GM19328 (cell line): ENCODE measurements around the gene SDE2.
"Not testable (repeated sequence)": the region's sequence is repeated elsewhere in the genome, so short reads cannot be mapped to it uniquely, and the experiment has no call there.

ENCODE experiments used
- ATAC-seq: cut with Tn5 transposase; IDR thresholded peaks from one replicate; pipeline ENCODE4 v1.9.1; 2021; ENCODE audit warnings: mild to moderate bottlenecking, moderate library complexity; ENCODE audit not compliant: unreplicated experiment

The SDE2 gene

DNA sequence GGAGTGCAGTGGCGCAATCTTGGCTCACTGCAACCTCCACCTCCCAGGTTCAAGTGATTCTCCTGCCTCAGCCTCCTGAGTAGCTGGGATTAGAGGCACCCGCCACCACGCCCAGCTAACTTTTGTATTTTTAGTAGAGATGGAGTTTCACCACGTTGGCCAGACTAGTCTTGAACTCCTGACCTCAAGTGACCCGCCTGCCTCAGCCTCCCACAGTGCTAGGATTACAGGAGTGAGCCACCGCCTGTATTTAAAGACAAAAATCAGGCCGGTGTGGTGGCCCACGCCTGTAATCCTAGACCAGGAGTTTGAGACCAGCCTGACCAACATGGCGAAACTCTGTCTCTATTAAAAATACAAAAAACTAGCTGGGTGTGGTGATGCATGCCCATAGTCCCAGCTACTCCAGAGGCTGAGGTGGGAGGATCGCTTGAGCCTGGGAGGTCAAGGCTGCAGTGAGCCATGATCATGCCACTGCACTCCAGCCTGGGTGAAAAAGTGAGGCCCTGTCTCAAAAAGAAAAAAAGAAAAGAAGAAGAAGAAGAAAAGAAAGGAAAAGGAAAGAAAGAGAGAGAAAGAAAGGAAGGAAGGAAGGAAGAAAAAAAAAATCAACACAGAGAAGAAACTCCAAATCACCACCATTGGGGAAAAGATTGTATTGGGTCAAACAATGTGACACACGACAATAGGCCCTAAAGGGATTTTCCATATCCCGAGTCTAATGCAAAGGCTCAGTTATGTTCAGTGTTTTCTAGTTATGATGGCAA, 8.2 kb upstream of the SDE2 start:
- not testable (repeated sequence) for ATAC-seq

DNA sequence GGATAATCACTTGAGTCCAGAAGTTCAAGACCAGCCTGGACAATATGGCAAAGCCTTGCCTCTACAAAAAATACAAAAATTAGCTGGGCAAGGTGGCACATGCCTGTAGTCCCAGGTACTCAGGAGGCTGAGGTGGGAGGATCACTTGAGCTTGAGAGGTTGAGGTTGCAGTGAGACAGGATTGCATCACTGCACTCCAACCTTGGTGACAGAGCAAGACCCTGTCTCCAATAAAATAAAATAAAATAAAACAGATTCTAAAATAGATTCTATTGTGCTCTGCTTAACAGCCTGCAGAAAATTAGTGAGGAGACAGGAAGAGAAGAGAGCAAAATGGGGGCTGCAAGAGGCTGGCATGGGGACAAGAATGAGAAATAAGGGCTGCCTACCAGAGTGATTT, 7.5 kb upstream of the SDE2 start:
- ATAC-seq = no peak

GRCh38 chr1:226004396-226004795, 5.3 kb upstream of the SDE2 start:
- no peak for ATAC-seq

DNA sequence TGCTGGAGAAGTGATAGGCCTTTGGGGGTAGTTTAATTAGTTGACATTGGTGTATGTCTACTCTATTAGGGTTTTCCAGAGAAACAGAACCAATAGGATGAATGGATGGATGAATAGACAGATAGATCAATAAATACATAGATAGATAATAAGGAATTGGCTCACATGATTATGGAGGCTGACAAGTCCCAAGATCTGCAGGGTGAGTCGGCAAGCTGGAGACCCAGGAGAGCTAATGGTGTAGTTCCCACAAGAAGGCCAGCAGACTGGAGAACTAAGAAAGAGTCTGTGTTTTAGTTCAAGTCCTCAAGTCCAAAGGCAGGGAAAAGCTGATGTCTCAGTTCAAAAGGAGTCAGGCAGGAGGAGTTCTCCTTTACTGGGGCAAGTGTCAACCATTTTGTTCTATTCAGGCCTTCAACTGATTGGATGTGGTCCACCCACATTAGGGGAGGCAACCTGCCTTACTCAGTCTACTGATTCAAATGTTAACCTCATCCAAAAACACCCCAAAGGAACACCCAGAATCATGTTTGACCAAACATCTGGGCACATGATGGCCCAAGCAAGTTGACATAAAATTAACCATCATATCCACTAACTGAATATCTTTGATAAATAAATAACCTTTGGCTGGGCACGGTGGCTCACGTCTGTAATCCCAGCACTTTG, 4.5 kb upstream of the SDE2 start:
- no peak for ATAC-seq

GRCh38 chr1:226002667-226003501, 3.7 kb upstream of the SDE2 start:
- no peak for ATAC-seq

DNA sequence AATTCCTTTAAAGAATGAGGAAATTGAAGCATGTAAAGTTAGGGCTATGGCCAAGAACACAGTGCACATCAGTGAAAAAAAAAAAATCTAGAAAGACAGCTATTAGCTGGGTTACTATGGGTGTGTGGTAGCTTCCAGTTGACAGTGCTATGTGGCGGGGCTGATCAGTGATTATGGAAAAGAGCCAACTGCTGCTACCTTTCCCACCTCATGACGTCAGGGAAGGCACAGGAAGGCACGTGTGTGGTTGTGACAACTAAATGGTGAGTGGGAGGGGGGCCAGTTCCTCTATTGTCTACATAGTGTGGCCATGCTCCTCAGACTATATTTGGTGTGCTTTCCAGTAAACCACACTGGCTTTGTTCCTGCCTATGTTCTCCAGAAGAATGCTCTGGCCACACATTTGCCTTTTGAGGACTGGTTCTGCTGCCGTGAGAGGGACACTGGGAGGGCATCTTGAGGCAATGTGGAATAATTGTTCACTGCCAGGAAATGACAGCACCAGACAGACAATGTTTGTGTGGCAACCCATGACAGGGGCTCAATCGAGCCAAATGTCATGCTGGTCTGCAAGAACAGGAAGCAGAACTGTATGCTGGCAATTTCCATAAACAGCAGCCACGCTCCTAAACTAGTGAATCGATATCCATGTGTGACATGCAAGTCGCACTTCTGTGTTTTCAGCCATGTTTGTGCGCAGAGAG, 3.0 kb upstream of the SDE2 start:
- ATAC-seq = no peak

DNA sequence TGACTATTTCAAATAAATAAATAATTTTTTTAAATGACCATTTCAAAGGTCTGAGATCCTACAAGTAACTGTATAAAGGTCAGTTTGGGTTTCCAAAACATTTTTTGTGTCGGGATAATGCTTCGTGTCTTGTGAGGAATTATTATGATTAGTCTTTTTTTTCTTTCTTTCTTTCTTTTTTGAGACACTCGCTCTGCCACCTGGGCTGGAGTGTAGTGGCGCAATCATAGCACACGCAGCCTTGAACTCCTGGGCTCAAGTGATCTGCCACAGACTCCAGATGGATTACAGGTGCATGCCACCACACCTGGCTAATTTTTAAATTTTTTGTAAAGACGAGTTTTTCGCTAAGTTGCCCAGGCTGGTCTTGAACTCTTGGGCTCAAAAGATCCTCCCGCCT, 1.9 kb upstream of the SDE2 start:
- ATAC-seq = no peak

- not testable (repeated sequence) for ATAC-seq
These were observed 1.4 kb upstream of the SDE2 start for GRCh38 chr1:226000493-226001081.

DNA sequence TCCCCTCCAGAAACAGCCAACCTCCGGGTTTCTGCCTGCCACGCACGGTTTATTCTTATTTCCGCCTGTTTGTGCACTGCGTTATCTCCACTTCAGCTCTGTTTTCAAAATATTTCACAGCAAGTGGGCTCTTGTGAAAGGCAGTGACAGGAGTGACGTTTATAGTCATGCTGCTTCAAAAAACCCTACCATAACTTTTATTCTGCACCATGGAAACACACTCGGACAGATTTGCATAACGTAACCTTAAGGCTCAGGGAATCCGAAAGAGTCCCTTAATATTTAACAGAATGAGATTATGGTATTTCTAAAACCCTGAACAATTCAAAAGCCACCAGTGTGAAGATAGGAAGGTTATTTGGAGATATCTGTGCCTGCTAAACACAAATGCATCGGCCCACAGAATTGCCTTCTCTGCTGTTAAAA, 782 bp upstream of the SDE2 start:
- ATAC-seq = peak; percentile 9

DNA sequence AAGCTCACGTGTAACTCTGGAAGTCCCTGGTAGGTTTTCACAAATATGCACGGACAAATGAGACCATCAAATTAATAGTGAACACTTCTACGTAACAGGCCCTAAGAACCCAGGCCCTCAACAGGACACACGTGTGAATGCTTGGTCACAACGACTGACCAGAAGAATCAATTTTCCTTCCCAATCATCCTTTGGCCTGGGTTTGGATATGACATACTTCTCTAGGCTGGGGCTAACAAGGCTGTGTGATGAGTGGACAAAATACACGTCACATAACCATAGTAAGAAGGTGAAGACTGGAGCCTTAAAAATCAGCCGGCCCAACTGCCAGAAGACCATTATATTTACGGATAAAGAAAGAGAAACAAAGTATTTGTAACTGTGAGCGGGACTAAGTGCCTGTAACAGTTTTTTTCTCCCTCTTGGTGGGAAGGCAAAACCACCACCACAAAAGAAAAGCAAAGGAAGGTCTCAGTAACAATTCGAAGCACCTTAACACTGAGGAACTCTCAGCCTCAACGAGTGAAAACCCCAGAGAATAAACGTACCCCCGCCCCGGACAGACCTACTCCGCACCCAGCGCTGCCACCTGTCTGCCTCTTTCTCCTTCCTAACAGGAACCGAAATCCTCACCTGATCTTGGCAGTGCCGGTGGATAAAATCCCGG, 450 bp downstream of the SDE2 start:
- peak; percentile 10 for ATAC-seq

- no peak for ATAC-seq
These were observed 2.1 kb downstream of the SDE2 start for GRCh38 chr1:225996946-225997545.

DNA sequence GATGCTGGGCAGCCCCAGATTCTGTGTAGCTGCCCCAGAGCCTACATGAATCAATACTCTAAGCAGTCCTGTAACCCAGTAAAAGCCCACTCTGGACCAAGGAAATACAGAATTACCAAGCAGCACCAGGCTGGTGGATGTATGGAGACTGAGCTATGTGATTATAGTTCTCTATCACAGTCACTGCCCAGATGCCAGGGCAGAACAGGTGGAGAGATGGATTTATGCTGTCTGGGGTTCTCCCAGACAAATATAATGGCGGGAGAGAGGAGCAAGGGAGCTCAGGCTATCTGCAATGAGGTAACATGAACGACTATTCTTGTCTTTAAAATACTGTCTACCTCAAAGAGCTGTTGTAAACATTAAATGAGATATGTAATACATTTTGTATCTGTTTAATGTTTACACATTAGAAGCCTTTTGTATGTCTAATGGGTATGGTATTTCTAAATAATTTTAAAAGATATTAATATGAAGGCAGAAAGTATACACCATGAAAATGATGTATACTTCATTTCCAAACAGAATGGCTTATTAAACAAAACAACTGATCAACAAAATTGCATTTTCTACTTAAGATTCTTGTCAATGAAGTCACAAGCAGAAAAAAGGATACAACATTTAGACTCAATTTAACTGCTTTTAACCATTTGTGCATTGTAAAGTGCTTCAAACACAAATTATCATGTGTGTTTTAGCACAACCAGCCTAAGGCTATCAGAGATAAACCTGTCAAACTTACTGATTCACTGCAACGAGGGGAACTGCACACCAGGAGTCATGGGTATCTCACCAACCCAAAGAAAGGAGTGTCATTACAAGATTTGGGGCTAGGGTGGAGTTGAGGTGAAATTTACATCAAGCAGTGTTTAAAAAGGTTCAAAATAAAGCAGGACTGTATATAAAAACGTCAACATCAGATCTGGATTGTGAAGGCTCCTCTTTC, 3.0 kb downstream of the SDE2 start:
- no peak for ATAC-seq

DNA sequence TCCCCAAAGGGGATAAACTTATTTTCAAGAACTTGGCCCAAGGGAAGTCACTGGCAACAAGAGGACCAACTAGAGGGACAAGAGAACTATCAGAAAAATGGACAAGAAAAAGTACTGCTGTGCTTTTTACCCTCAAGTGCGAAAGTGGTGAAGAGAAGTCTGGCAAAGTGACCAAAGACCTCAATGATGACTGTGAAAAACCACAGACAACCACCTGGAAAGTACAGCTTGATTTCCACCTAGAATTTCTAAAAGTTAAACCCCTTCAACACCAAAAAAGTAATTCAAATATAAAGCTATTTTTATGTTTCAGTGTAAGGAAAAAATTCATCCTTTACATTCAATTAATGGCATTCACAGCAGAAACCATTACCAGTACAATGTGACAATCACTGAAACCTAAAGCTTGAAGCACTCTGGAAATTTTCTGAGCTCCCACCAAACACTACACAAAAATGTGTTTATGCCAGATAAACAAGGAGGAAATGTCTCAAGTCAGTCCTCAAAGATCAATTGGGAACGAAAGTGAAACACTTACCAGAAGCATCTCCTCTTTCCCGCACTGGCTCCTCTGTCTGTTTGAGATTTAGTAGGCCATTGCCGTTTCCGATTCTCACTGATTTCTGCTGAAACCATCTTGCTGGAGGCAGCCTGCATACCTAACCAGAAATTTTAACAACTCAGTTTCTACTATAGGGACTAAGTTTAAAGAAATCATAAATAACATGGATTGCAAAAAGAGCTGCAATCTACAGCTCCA, 8.3 kb downstream of the SDE2 start:
- no peak for ATAC-seq

DNA sequence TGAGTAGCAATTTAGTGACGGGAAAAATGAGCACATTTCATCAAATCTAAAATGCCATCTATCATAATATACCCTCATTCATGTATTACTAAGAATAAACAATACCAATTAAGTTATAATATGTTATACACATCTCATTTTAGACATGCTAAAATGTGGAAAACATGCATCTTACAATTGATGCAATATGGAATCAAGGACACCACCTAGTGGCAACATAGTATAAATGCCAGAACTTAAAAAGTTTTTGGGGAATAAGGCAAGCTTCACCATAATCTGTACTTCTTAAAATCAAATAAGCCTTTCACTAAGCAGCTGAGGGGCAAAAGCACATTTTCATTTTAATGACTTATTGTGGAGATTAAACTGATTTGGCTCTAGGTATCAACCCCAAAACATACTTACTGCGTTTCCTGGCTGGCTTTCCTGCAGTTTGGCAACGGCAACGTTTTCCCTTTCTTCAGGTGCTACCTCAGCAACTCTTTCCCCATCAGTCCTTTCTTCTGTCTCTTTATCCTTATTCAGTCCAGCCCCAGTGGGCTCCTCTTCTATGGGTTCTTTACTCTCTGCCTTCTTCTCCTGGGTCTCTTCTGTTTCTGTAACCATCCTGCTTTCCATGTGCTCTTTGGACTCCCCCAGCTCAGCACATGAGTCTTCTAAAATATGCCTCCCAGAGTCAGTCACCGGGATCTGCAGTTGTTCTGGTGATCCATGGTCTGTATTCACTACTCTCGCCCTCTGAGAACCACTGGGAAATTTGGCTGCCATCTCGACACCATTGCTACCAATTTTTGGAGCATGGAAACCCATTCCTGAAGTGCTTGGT, 11.4 kb downstream of the SDE2 start:
- no peak for ATAC-seq

- ATAC-seq = no peak
These were observed 17.4 kb downstream of the SDE2 start for GRCh38 chr1:225981714-225982113.

- no peak for ATAC-seq
These were observed 18.9 kb downstream of the SDE2 start for GRCh38 chr1:225980005-225980836.
